GM21367 (cell line): Measurements from ENCODE around the gene CAMTA1.

Experiments used
- ATAC-seq: cut with Tn5 transposase; IDR thresholded peaks from one replicate; pipeline ENCODE4 v1.9.1; 2021; ENCODE audit not compliant: unreplicated experiment

Gene CAMTA1

DNA sequence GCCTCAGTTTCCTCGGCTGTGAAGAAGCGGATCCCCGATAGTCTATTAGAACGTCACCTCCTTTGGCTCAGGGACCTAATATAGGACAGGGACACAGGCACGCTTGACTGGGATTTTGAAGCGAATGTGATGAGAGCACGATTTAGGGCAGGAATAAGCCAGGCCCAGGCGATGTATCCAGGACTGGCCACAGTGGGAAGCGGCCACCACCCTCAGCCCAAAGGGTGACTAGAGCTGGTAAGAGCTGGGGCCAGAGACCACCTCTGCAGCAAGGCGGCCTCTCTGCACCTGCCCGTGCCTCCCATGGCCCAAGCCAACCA is 885.9 kb downstream of the CAMTA1 start:
- ATAC-seq: no peak

DNA sequence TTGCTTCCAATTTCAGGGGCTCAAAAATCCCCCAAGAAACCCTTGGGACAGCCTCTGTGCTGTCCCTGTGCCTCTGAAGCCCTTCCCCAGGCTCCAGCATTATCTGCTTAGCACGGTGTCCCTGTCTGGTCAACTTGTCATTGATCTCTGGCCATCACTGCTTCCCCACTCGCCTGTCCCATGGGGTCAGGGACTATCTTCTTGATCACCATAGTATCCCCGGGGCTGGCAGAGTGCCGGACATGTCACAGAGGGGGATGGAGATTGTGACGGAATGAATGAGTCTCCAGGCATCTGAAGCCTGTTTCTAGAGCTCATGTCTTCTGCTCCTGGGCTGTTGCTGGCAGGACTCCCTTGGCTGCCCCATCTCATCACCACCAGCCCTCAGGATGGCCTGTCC is 886.4 kb downstream of the CAMTA1 start:
- ATAC-seq: no peak

DNA sequence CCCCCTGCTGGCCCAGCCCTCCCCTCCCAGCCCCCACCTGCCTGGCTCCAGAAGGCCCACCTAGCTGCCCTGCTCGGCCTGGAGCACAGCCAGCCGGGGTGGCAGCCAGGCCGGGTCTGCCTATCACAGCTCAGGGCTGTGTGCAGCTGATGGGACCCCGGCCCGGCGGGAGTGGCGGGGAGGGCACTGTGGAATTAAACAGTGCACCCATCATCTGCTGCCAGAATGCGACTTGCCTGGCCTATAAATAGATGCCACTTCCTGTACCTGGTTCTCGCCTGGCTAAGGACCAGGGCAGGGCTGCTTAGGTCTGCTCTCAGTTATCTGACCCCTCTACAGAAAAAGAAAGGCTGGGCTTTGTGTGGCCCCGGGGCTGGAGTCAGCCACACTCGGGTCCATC is 887.6 kb downstream of the CAMTA1 start:
- no peak for ATAC-seq

DNA sequence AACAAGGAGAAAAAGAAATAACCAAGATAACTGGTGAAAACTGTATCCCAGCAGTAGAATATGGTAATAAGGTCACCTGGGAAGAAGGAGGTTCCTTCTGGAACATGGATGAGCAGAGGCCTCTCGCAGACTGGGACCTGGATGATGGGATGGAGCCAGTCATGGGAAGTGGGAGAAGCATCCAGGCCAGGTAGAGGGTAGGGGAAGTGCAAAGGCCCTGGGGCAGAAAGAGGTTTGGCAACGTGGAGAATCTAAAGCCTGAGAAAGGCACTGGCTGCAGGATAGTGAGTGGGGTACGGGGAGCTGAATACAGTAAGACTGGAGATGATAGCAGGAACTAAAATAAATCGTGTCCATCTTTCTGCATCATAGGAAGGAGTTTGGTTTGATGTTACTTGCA is 889.7 kb downstream of the CAMTA1 start:
- ATAC-seq: no peak

- no peak for ATAC-seq
Measured at GRCh38 chr1:7675431-7676273, 890.4 kb downstream of the CAMTA1 start.

GRCh38 chr1:7676274-7676945 is 891.2 kb downstream of the CAMTA1 start:
- ATAC-seq: no peak

GRCh38 chr1:7677111-7677510 is 891.9 kb downstream of the CAMTA1 start:
- no peak for ATAC-seq

GRCh38 chr1:7677815-7678214 is 892.6 kb downstream of the CAMTA1 start:
- ATAC-seq: no peak

DNA sequence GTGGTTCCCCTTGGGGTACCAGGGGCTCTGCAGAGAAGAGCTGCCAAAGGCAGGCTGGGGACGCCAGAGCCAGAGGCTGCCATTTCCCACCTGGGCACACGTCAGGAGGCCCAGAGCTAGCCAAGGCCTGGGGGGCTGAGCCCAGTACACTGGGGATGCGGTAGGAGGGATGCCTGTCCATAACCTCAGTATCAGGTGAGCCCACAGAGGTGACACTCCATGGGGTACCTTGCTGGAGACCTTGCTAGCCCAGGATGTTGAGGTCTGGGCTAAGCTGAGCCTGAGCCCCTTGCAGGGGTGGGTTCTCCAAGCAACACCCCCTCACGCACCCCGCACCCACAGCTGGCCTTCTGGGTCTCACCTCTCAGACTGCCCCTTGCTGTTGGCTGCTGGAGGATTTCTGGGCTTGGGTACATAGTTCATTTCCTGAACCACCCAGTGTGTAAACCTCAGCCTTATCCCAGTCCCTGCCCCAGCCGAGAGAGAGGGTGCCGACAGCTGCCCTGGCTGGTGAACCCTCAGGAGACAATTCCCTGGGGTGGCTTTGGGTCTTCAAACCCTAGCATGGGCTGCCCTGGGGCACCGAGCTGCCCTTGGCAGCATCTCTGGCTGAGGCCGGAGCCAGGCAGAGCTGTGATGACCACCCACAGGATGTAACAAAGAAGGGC is 893.4 kb downstream of the CAMTA1 start:
- no peak for ATAC-seq

DNA sequence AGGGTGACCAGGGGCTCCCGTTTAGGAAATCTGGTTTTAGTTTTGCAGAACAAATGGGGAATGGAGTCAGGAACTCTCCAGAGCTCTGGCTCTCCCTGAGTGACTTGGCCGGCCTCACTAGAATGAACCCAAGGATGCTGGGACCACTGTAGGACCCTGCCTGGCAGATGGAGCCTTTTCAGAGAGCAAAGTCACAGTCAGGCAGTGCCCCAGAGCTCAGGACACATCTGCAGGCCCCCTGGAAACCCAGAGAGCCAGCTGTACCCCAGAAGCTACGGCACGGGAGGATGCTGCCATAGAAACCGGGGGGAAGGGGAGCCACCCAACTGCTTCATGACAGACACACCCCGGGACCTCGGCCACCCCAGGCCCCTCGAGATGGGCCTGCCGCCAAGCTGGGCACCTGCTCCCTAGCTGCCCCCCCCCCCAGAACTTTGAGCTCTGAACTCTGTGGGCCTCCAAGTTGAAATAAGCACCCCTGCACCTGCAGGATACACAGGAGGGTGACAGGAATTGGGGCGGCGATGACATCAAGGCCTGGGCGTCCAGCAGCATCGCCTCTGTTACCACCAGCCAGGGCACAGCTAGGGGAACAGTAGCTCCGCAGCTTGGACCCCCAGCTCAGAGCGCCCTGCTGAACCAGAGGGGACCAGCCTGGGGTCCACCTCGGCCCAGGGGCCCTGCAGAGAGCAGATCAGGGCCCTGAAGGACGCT is 894.1 kb downstream of the CAMTA1 start:
- ATAC-seq: no peak

DNA sequence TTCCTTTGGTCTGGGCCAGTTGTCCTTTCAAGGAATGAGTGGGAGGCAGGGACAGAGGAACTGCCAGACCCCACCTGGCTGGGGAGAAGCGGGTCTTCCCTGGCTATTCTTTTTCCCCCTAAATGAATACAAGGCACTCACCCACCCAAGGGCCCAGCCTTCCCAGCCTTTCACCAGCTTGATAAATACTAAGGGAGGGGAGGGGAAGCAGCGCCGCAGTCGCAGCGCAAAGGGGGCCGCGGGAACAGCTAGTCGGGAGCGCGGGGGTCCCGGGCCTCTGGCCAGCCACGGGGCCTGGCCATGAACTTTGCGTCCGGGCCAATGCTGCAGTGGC is 894.6 kb downstream of the CAMTA1 start:
- ATAC-seq: no peak

DNA sequence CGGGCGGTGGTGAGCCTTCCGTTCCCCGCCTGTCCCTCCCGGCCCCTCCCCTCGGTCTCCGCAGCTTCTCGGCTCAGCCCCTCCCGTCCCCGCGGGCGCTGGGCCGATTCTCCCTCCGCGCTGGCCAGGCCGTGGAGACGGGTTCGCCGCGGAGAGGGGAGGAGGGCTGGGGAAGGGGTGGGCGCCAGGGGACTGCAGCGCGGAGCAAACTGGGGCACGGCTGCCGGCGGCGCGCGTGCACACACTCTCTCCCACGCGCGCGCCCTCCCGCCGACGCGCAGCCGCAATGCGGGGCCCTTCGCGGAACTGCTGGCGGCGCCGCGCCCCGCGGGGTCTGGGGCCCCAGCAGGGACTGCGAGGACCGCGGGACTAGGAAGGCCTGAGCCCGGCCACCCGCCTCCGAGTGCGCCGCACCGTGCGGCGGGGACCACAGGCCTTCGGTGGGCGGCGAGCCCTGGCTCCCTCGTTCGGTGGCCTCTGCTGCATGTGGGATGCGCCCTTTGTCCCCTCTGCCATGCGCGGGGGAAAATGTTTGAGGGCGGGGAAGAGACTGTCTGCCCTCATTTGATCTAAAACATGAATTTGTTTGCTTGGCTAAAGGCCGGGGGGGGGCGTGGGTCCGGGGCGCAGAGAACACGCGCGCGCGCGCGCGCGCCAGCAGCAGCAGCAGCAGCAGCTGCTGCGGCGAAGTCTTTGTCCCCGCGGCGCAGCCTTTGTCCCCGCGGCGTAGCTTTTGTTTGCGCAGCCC is 895.1 kb downstream of the CAMTA1 start:
- no peak for ATAC-seq

- no peak for ATAC-seq
Measured at GRCh38 chr1:7680955-7681268, 895.7 kb downstream of the CAMTA1 start.

DNA sequence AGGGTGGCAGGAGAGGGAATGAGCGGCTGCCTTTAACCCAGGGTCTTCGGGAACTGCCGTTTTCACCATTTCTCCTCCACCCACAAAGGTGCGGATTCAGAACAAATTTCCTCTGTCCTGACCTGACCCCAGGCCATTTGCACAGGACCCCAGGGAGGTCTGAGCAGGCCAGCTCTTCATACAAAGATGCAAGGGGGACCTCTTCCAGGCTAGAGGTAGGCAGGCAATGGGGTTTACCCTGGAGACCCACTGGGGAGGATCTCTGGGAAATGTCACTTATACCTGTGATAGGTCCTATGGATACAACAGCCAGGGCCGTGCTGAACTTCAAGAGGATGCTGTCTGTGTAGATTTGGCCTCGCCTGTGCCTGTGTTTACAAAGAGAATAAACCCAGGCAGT is 896.1 kb downstream of the CAMTA1 start:
- no peak for ATAC-seq

- ATAC-seq: no peak
Measured at GRCh38 chr1:7683521-7683920, 898.3 kb downstream of the CAMTA1 start.

DNA sequence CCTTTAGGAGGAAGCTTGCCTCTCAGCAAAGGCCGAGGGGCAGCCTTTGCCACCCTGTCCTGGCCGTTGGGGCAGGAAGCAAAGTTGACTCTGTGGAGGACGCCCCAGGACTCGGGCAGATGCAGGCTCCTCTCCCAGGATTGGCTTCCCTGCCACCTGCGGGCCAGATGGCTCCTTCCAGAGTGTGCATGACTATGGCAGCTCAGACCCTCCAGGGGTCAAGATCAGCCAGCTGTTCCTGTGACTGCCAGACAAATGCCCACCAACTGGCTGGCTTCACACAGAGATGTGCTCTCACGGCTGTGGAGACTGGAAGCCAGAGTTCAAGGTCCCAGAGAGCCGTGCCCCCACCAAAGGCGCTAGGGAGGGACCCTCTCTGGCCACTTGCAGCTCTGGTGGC is 898.9 kb downstream of the CAMTA1 start:
- ATAC-seq: no peak

GRCh38 chr1:7684861-7685635 is 899.8 kb downstream of the CAMTA1 start:
- no peak for ATAC-seq

- no peak for ATAC-seq
Measured at GRCh38 chr1:7686301-7686850, 901.1 kb downstream of the CAMTA1 start.

GRCh38 chr1:7687411-7687810 is 902.2 kb downstream of the CAMTA1 start:
- ATAC-seq: no peak

DNA sequence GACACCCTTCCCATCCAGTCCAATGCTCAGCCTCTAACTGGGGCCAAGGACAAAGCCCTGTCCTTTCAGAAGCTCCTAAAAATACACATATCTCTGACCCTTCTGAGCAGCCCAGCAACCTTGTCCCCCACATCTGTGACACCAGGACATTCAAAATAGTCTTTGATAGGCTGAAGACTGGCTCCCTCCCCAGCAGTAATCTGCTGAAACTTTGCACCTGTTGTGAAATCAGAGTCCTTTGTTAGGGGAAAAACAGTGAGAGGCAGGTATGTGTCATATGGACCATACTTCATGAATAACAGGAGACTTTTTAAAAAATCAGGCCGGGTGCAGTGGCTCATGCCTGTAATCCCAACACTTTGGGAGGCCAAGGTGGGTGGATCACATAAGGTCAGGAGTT is 903.4 kb downstream of the CAMTA1 start:
- no peak for ATAC-seq
